Measurements from ENCODE around the gene MAPT. TPM values are rescaled to one million over a fixed set of nuclear protein-coding genes. Genes with fewer than 3 reads are reported as not detected.
"Not testable (repeated sequence)": the region's sequence is repeated elsewhere in the genome, so short reads cannot be mapped to it uniquely, and the experiment has no call there.

The MAPT gene
- total RNA-seq, 1 donor from 2014 or later, result 0.18 TPM

DNA sequence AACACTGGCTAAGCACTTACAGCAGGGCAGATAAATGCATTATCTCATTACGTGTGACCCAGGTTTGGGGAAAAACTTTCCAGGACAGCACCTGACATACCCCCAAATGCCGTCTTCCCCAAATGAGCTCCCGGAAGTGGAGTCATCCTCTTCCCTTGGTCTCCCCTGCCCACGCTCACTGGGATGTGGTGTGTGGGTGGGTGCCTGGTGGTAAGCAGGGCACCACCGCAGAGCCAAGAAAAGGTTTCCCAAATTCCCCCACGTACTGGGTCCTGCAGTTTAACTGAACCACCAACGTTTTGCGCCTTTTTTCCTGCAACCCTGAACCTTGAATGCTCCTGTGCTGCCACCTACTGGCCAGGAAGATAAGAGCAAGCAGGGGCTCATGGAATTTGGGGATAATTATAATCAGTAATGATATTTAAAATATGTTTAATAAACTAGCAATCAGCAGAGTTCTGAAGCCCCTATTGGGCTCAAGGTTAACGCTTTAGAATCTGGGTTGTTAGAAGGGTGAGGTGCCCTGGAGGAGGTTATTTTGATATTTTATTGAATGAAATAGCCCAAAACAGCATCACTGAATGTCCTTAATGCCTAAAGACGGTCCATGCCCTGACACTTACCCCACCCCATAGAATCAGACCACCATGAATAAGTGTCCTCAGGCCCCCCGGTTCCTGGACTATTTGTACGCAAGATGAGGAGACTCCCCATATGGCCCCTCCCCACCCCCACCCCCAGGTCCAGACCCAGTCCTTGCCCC is 41.6 kb upstream of the MAPT start:
- Mint-ChIP-seq H3K27ac (no peak overlapping the region), H3K36me3 (ENCODE audit: low read depth) (no peaks in the 10 kb centered on the region), H3K9me3 (no peaks in the 10 kb centered on the region), H3K27me3 (peaks cover 29% of the 10 kb centered on the region), H3K4me3 (no peak overlapping the region), H3K4me1 (no peaks in the 10 kb centered on the region)
- ATAC-seq (ENCODE audit: low read depth), result peak; percentile 28
- ChIA-PET CTCF (interaction anchor here (0.7 to 1.7 kb wide), 10 partner anchors 10 to 633 kb away, joined by 3 to 8 read pairs (median 3); no protein-coding TSS in a partner anchor), POLR2A (interaction anchor here (0.5 kb wide), 1 partner anchor 345 kb away, joined by 8 read pairs; no protein-coding TSS in a partner anchor)
- TF ChIP-seq, protein P1, sequence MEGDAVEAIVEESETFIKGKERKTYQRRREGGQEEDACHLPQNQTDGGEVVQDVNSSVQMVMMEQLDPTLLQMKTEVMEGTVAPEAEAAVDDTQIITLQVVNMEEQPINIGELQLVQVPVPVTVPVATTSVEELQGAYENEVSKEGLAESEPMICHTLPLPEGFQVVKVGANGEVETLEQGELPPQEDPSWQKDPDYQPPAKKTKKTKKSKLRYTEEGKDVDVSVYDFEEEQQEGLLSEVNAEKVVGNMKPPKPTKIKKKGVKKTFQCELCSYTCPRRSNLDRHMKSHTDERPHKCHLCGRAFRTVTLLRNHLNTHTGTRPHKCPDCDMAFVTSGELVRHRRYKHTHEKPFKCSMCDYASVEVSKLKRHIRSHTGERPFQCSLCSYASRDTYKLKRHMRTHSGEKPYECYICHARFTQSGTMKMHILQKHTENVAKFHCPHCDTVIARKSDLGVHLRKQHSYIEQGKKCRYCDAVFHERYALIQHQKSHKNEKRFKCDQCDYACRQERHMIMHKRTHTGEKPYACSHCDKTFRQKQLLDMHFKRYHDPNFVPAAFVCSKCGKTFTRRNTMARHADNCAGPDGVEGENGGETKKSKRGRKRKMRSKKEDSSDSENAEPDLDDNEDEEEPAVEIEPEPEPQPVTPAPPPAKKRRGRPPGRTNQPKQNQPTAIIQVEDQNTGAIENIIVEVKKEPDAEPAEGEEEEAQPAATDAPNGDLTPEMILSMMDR (IDR thresholded peaks at IDR 0.05), result peak; percentile 56
- intact Hi-C loops (cut with micrococcal nuclease), result no loop called here
- no peak for DNase-seq

- POLR2A ChIA-PET, result no interaction called here
- DNase-seq, result no peak
Measured at GRCh38 chr17:45854209-45854608, 40.1 kb upstream of the MAPT start.

GRCh38 chr17:45855691-45856336 is 38.5 kb upstream of the MAPT start:
- H3K27ac Mint-ChIP-seq, result no peak overlapping the region
- ATAC-seq (ENCODE audit: low read depth) (no peak), DNase-seq (no peak)
- H3K9me3 Mint-ChIP-seq, result no peaks in the 10 kb centered on the region
- H3K4me1 Mint-ChIP-seq, result no peaks in the 10 kb centered on the region
- no peaks in the 10 kb centered on the region for H3K36me3 Mint-ChIP-seq (ENCODE audit: low read depth)
- ChIA-PET POLR2A (no interaction called here), CTCF (no interaction called here)
- no peak overlapping the region for H3K4me3 Mint-ChIP-seq
- intact Hi-C loops (cut with micrococcal nuclease), result no loop called here
- H3K27me3 Mint-ChIP-seq, result peaks cover 43% of the 10 kb centered on the region
- TF ChIP-seq, protein P1 (IDR thresholded peaks at IDR 0.05), result no peak

More at GRCh38 chr17:45854209-45854608, 40.1 kb upstream of the MAPT start:
- no peaks in the 10 kb centered on the region for H3K4me1 Mint-ChIP-seq
- H3K4me3 Mint-ChIP-seq, result no peak overlapping the region
- intact Hi-C loops (cut with micrococcal nuclease), result no loop called here
- H3K27ac Mint-ChIP-seq, result no peak overlapping the region
- no peak for ATAC-seq (ENCODE audit: low read depth)
- H3K9me3 Mint-ChIP-seq, result no peaks in the 10 kb centered on the region
- CTCF ChIA-PET, result no interaction called here
- no peaks in the 10 kb centered on the region for H3K36me3 Mint-ChIP-seq (ENCODE audit: low read depth)
- TF ChIP-seq, protein P1 (IDR thresholded peaks at IDR 0.05), result no peak
- peaks cover 40% of the 10 kb centered on the region for H3K27me3 Mint-ChIP-seq

GRCh38 chr17:45857977-45858708 is 36.2 kb upstream of the MAPT start:
- Mint-ChIP-seq H3K4me1 (no peaks in the 10 kb centered on the region), H3K27me3 (peaks cover 40% of the 10 kb centered on the region), H3K36me3 (ENCODE audit: low read depth) (no peaks in the 10 kb centered on the region), H3K27ac (no peak overlapping the region), H3K4me3 (no peak overlapping the region), H3K9me3 (peaks cover 3% of the 10 kb centered on the region)
- TF ChIP-seq, protein P1 (IDR thresholded peaks at IDR 0.05), result no peak
- intact Hi-C loops (cut with micrococcal nuclease), result no loop called here
- no peak for ATAC-seq (ENCODE audit: low read depth)
- DNase-seq, result no peak
- ChIA-PET POLR2A (no interaction called here), CTCF (no interaction called here)

DNA sequence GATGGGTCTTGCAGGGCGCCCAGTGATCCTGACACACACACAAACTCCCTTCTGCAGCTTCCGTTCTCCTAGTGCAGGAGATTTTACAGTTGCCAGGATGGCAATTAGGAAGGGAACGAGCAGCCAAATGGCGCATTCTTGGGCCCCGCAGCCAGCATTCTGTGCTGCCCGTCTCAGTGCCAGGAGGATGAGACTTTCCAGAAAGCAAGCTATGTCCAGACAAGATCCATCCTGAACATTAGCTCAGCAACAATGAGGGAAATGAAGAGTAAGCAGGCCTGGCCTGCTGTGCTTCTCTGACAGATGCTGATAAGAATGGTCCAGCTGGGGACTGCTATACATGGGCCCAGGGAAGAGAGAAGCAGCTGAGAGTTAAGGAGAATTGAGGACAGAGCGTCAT is 33.2 kb upstream of the MAPT start:
- intact Hi-C loops (cut with micrococcal nuclease), result no loop called here
- Mint-ChIP-seq H3K9me3 (peaks cover 3% of the 10 kb centered on the region), H3K4me1 (no peaks in the 10 kb centered on the region), H3K4me3 (no peak overlapping the region), H3K27ac (no peak overlapping the region), H3K36me3 (ENCODE audit: low read depth) (no peaks in the 10 kb centered on the region), H3K27me3 (peaks cover 45% of the 10 kb centered on the region)
- ATAC-seq (ENCODE audit: low read depth), result no peak
- TF ChIP-seq, protein P1 (IDR thresholded peaks at IDR 0.05), result no peak
- no peak for DNase-seq
- ChIA-PET POLR2A (no interaction called here), CTCF (no interaction called here)

DNA sequence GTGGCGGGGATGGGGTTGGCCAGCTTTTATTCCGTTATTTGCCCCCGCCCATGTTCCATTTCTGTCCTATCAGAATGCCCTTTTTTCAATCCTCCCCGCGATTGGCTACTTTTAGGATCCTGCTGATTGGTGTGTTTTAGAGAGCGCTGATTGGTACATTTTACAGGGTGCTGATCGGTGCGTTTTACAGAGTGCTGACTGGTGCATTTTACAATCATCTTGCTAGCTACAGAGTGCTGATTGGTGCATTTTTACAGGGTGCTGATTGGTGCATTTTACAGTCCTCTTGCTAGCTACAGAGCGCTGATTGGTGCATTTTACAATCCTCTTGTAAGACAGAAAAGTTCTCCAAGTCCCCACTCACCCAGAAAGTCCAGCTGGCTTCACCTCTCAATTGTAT is 32.2 kb upstream of the MAPT start:
- DNase-seq; H3K4me1 Mint-ChIP-seq; ATAC-seq (ENCODE audit: low read depth); H3K36me3 Mint-ChIP-seq (ENCODE audit: low read depth); intact Hi-C loops (cut with micrococcal nuclease); H3K9me3 Mint-ChIP-seq; H3K27ac Mint-ChIP-seq; POLR2A ChIA-PET; H3K4me3 Mint-ChIP-seq: not testable (repeated sequence)
- CTCF ChIA-PET, result interaction anchor here (0.9 kb wide), 1 partner anchor 10 kb away, joined by 3 read pairs; no protein-coding TSS in a partner anchor
- peaks cover 49% of the 10 kb centered on the region for H3K27me3 Mint-ChIP-seq

Data from activated B cell treated with CpG ODN at 0.5 μM for 24 hours (primary cell).